Activated T-helper 2 cell treated with anti-CD3 and anti-CD28 coated beads, Interferon-gamma antibody, Interleukin-2, Interleukin-4, amounts not matched to agents 10 μg/mL and 5 μg/mL and 100 μg/mL, durations not matched to agents 14 hours and 24 hours and 36 hours (primary cell): ENCODE results near the gene ANKS1B. TPM values are rescaled to one million over a fixed set of nuclear protein-coding genes. Genes with fewer than 3 reads are reported as not detected.

ENCODE experiments used
- DNase-seq: peaks from one replicate; pipeline ENCODE4 v3.0.0; 2021; ENCODE audit warnings: low spot score
- H3K27ac Mint-ChIP-seq: one replicate; pipeline ENCODE4 v1.8.0; 2021; ENCODE audit warnings: mixed read lengths
- H3K27me3 Mint-ChIP-seq: one replicate; pipeline ENCODE4 v1.8.0; 2021; ENCODE audit warnings: low read depth, mixed read lengths
- H3K36me3 Mint-ChIP-seq: one replicate; pipeline ENCODE4 v1.8.0; 2021; ENCODE audit warnings: low read depth, mixed read lengths
- H3K4me1 Mint-ChIP-seq: one replicate; pipeline ENCODE4 v1.8.0; 2021; ENCODE audit warnings: low read depth, mixed read lengths
- H3K4me3 Mint-ChIP-seq: one replicate; pipeline ENCODE4 v1.8.0; 2021; ENCODE audit warnings: low read depth, mild to moderate bottlenecking, moderate library complexity, mixed read lengths
- H3K9me3 Mint-ChIP-seq: one replicate; pipeline ENCODE4 v1.8.0; 2021; ENCODE audit warnings: mixed read lengths
- intact Hi-C: fragments of 100-400 bp; cut with micrococcal nuclease; formaldehyde crosslinking; loops from one replicate; pipeline ENCODE4 v1.15.1; 2023
- total RNA-seq: library from RNA; stranded (reverse); gene quantifications from 2 replicates; pipeline ENCODE4 v1.2.3, GENCODE V29; 2022

The ANKS1B gene
- total RNA-seq, 1 donor from 2014 or later: 1.0 TPM

DNA sequence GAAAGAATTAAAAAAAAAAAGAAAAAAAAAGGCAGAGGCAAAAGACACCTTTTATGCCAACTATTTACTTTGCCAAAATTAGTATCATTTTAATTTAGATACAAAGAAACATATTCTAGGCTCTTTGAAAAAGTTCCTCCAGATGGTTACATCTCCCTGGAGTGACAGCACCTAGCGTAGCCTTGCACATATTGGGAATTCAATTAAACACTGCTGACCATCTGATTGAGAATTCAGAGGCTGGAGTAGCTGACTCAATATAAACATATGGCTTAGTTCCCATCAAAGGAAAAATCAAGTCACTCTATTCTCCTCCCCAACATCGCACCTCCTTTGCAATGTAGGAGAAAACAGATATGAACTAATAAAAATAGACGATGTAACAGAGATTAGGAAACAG is 36.4 kb downstream of the ANKS1B start:
- H3K36me3 Mint-ChIP-seq: no peaks in the 10 kb centered on the region
- H3K9me3 Mint-ChIP-seq: no peaks in the 10 kb centered on the region
- DNase-seq: no peak
- no peaks in the 10 kb centered on the region for H3K4me1 Mint-ChIP-seq
- intact Hi-C loops: no loop called here
- H3K4me3 Mint-ChIP-seq: no peak overlapping the region
- H3K27me3 Mint-ChIP-seq: peaks cover 5% of the 10 kb centered on the region
- no peak overlapping the region for H3K27ac Mint-ChIP-seq

DNA sequence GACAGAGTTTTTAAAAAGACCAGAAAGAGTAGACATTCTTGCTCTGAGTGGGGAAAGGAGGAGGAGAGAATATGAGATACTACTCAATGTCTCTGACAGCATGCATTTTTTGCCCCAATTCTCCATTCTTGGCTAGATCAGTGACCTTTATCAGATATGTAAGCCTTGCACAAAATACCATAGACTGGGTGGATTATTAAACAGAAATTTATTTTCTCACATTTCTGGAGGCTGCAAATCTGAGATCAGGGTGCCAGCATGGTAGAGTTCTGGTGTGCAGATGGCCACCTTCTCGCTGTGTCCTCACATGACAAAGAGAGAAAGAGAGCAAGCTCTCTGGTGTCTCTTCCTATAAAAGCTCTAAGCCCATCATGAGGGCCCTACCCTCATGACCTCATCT is 38.6 kb downstream of the ANKS1B start:
- no peak overlapping the region for H3K4me3 Mint-ChIP-seq
- no peaks in the 10 kb centered on the region for H3K4me1 Mint-ChIP-seq
- intact Hi-C loops: no loop called here
- no peak overlapping the region for H3K27ac Mint-ChIP-seq
- H3K36me3 Mint-ChIP-seq: no peaks in the 10 kb centered on the region
- DNase-seq: no peak
- peaks cover 2% of the 10 kb centered on the region for H3K27me3 Mint-ChIP-seq
- no peaks in the 10 kb centered on the region for H3K9me3 Mint-ChIP-seq

DNA sequence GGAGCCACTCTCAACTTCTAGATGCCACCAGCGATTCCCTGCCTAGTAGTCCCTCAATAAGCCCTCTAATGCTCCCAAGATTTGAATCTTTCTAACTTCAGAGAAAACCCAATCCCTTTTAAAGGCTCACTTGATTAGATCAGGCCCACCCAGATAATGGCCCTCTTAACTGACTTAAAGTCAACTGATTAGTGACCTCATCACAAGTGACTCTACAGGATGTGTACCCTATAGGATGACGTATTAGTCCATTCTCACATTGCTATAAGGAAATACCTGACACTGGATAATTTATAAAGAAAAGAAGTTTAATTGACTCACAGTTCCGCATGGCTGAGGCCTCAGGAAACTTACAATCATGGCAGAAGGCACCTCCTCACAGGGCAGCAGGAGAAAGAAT is 49.1 kb downstream of the ANKS1B start:
- H3K27me3 Mint-ChIP-seq: no peaks in the 10 kb centered on the region
- no peak overlapping the region for H3K27ac Mint-ChIP-seq
- no peaks in the 10 kb centered on the region for H3K4me1 Mint-ChIP-seq
- H3K4me3 Mint-ChIP-seq: no peak overlapping the region
- DNase-seq: no peak
- intact Hi-C loops: no loop called here
- no peaks in the 10 kb centered on the region for H3K36me3 Mint-ChIP-seq
- no peaks in the 10 kb centered on the region for H3K9me3 Mint-ChIP-seq

- Mint-ChIP-seq H3K36me3 (no peaks in the 10 kb centered on the region), H3K4me3 (no peak overlapping the region), H3K4me1 (no peaks in the 10 kb centered on the region), H3K9me3 (no peaks in the 10 kb centered on the region), H3K27ac (no peak overlapping the region), H3K27me3 (no peaks in the 10 kb centered on the region)
- no peak for DNase-seq
- intact Hi-C loops: no loop called here
Observed at GRCh38 chr12:99926511-99927169, 58.1 kb downstream of the ANKS1B start.

DNA sequence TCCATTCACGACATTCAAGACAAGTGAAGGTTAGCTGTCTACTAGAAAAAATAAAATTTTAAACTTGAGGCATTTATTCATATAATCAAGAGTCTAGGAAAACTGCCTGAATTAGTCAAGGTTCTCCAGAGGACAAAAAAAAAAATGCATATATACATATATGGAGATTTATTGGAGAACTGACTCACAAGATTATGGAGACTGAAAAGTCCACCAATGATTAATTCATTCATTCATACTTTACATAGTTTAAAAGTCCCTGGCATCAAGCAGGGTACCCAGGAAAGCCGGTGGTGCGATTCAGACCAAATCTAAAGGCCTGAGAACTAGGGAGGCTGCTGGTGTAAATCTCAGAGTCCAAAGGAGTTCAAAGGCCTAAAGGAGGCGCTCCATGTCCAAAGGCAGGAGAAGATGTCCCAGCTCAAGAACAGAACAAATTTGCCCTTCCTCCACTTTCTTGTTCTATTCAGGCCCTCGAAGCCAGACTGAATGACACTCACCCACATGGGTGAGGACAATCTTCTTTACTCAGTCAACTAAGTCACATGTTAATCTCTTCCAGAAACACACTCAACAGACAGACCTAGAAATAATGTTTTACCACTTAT is 64.3 kb downstream of the ANKS1B start:
- Mint-ChIP-seq H3K36me3 (no peaks in the 10 kb centered on the region), H3K27ac (no peak overlapping the region), H3K4me3 (no peak overlapping the region), H3K4me1 (no peaks in the 10 kb centered on the region), H3K9me3 (no peaks in the 10 kb centered on the region), H3K27me3 (no peaks in the 10 kb centered on the region)
- no peak for DNase-seq
- intact Hi-C loops: no loop called here

- no peaks in the 10 kb centered on the region for H3K9me3 Mint-ChIP-seq
- intact Hi-C loops: no loop called here
- H3K4me3 Mint-ChIP-seq: no peak overlapping the region
- no peaks in the 10 kb centered on the region for H3K27me3 Mint-ChIP-seq
- no peak for DNase-seq
- no peaks in the 10 kb centered on the region for H3K36me3 Mint-ChIP-seq
- H3K27ac Mint-ChIP-seq: no peak overlapping the region
- H3K4me1 Mint-ChIP-seq: no peaks in the 10 kb centered on the region
Observed at GRCh38 chr12:99917711-99918402, 66.9 kb downstream of the ANKS1B start.

DNA sequence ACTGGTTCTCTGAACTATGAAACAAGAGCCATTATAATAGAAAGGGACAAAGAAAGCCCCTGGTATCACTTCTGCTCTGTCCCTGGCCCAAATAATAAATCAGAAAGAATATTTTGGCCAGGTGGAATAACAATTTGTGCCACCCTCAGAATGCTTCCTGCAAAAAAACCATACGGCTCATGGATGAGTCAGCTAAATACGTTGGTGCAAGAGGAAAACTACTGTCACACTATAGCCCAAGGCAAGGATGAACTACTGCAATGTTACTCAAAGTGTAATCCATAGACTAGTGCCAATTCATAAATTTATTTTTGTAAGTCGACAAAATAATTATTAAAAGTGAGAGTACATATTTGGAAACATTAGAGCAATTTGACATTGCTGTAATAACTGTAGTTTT is 68.2 kb downstream of the ANKS1B start:
- Mint-ChIP-seq H3K4me3 (no peak overlapping the region), H3K4me1 (no peaks in the 10 kb centered on the region), H3K36me3 (no peaks in the 10 kb centered on the region), H3K9me3 (no peaks in the 10 kb centered on the region), H3K27ac (no peak overlapping the region), H3K27me3 (no peaks in the 10 kb centered on the region)
- no peak for DNase-seq
- intact Hi-C loops: no loop called here

GRCh38 chr12:99915251-99916082 is 69.3 kb downstream of the ANKS1B start:
- Mint-ChIP-seq H3K27me3 (no peaks in the 10 kb centered on the region), H3K9me3 (no peaks in the 10 kb centered on the region), H3K27ac (no peak overlapping the region), H3K36me3 (no peaks in the 10 kb centered on the region), H3K4me3 (no peak overlapping the region), H3K4me1 (no peaks in the 10 kb centered on the region)
- intact Hi-C loops: no loop called here
- DNase-seq: no peak

GRCh38 chr12:99914206-99914605 is 70.5 kb downstream of the ANKS1B start:
- H3K27me3 Mint-ChIP-seq: no peaks in the 10 kb centered on the region
- no peak overlapping the region for H3K27ac Mint-ChIP-seq
- H3K4me3 Mint-ChIP-seq: no peak overlapping the region
- H3K36me3 Mint-ChIP-seq: no peaks in the 10 kb centered on the region
- H3K4me1 Mint-ChIP-seq: no peaks in the 10 kb centered on the region
- DNase-seq: no peak
- intact Hi-C loops: no loop called here
- no peaks in the 10 kb centered on the region for H3K9me3 Mint-ChIP-seq

DNA sequence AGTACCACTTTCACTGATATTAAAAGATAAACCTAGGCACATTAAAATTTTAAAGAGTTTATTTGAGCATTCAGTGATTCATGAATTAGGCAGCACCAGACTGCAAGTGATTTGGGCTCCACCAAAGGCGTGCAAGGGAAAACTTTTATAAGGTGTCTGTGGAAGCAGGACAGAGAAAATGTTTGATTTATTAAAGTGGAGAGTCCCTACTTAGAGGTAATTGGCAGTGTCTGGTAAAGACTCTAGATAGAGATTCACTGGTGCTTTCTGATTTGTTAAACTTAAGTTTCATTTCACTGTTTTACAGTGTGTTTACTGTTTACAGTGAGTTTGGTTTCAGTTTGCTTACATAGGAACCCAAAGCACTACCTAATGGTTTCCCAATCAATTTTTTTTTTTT is 72.8 kb downstream of the ANKS1B start:
- H3K36me3 Mint-ChIP-seq: no peaks in the 10 kb centered on the region
- no peak for DNase-seq
- intact Hi-C loops: no loop called here
- H3K4me3 Mint-ChIP-seq: no peak overlapping the region
- no peaks in the 10 kb centered on the region for H3K4me1 Mint-ChIP-seq
- no peaks in the 10 kb centered on the region for H3K9me3 Mint-ChIP-seq
- no peaks in the 10 kb centered on the region for H3K27me3 Mint-ChIP-seq
- no peak overlapping the region for H3K27ac Mint-ChIP-seq

GRCh38 chr12:99911081-99911480 is 73.7 kb downstream of the ANKS1B start:
- Mint-ChIP-seq H3K36me3 (no peaks in the 10 kb centered on the region), H3K27ac (no peak overlapping the region), H3K4me3 (no peak overlapping the region), H3K4me1 (no peaks in the 10 kb centered on the region), H3K9me3 (no peaks in the 10 kb centered on the region), H3K27me3 (no peaks in the 10 kb centered on the region)
- intact Hi-C loops: no loop called here
- no peak for DNase-seq

GRCh38 chr12:99910342-99910741 is 74.4 kb downstream of the ANKS1B start:
- no peak for DNase-seq
- intact Hi-C loops: no loop called here
- Mint-ChIP-seq H3K27ac (no peak overlapping the region), H3K4me3 (no peak overlapping the region), H3K4me1 (no peaks in the 10 kb centered on the region), H3K36me3 (no peaks in the 10 kb centered on the region), H3K9me3 (no peaks in the 10 kb centered on the region), H3K27me3 (no peaks in the 10 kb centered on the region)
